NCI-H2196 treated with DMSO at 0.1 percent for 48 hours (cell line): ENCODE results near the gene SMYD4.

Experiments used
- DNase-seq: peaks from one replicate; lab custom pipeline; 2025; ENCODE audit not compliant: unreplicated experiment; lab: John Stamatoyannopoulos, UW

SMYD4 gene

DNA sequence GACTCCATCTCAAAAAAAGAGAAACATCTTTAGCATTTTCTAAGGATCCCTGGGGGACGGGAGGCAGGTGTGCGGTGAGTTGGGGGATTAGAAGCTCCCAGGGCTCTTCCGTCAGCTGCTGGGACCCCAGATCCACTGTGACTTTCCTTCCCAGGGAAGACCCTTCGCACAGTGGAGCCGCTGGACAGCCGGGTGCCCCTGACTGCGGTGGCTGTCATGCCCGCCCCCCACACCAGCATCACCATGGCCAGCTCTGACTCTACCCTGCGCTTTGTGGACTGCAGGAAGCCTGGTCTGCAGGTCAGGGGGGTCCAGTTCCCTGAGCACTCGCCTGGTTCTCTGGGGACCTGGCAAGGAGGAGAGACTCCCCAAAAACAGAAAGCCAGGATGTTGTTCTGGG, 94.3 kb downstream of the SMYD4 start:
- DNase-seq = no peak

DNA sequence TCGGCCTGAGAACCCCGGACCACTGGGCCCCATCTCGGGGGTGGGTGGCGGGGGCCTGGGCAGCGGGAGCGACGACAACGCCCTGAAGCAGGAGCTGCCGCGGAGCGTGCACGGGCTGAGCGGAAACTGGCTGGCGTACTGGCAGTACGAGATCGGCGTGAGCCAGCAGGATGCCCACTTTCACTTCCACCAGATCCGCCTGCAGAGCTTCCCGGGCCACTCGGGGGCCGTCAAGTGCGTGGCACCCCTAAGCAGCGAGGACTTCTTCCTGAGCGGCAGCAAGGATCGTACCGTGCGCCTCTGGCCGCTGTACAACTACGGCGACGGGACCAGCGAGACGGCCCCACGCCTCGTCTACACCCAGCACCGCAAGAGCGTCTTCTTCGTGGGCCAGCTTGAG, 95.9 kb downstream of the SMYD4 start:
- DNase-seq = no peak

DNA sequence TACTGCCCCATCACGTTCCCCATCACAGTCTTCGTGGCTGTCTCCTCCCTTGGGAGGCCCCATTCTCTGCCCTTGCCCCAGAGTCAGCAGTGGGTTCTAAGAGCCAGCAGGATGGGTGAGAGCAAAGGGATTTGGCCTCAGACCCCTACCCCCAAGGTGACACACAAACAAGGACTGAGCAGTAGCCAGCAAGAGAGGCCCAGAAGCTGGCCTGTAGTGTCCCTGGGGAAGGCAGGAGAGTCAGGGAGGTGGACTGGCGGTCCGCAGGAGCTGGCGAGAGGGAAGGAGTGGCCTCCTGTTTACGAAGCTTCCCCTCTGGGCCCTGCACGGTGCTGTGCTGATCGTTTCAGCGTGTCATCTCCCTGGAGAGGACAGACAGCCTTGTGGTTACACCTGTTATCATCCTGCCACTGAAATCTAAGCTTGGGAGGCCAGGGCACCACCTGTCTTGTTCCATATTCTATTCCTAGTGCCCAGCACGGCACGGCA, 96.8 kb downstream of the SMYD4 start:
- no peak for DNase-seq

DNA sequence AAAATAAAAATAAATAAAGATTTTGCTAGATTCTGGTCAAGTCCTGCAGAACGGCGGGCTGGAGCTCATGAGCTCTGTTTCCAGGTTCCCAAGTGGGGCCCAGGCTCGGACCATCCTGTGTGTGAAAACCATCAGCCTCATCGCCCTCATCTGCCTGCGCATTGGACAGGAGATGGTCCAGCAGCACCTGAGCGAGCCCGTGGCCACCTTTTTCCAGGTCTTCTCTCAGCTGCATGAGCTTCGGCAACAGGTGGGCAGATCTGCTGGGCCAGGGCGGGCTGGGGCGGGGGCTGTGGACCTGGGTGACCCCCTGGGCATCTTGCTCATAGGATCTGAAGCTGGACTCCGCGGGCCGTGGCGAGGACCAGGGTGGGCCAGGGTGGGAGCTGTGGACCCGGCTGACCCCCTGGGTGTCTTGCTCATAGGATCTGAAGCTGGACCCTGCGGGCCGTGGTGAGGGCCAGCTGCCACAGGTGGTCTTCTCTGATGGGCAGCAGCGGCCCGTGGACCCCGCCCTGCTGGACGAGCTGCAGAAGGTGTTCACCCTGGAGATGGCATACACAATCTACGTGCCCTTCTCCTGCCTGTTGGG, 97.4 kb downstream of the SMYD4 start:
- no peak for DNase-seq

- no peak for DNase-seq
These were observed 98.6 kb downstream of the SMYD4 start for GRCh38 chr17:1731194-1731506.

DNA sequence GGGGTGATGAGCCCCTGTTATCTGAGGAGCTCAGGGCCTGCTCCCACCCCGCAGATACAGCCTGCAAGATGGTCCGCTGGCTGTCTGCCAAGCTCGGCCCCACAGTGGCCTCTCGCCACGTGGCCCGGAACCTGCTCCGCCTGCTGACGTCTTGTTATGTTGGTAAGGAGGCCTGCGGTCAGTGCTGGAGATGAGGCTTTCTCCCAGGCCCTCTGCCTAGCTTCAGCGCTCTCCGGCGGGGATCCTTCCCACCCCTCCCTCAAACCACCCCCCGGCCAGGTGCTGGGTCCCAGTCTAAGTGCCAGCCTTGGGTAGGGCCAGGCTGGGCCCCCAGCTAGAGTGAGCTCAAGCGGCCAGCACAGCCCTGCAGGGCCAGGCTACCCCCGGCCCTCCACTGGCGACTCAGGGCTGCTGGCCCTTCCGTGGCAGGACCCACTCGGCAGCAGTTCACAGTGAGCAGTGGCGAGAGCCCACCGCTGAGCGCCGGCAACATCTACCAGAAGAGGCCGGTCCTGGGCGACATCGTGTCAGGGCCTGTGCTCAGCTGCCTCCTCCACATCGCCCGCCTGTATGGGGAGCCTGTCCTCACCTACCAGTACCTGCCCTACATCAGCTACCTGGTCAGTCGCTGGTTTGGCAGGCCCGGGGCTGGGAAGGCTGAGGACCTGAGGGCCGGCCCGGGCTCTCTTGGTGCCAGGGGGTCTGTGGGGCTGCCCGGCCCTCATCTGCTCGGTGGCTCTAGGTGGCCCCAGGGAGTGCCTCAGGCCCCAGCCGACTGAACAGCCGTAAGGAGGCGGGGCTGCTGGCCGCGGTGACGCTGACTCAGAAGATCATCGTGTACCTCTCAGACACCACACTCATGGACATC, 99.1 kb downstream of the SMYD4 start:
- no peak for DNase-seq

DNA sequence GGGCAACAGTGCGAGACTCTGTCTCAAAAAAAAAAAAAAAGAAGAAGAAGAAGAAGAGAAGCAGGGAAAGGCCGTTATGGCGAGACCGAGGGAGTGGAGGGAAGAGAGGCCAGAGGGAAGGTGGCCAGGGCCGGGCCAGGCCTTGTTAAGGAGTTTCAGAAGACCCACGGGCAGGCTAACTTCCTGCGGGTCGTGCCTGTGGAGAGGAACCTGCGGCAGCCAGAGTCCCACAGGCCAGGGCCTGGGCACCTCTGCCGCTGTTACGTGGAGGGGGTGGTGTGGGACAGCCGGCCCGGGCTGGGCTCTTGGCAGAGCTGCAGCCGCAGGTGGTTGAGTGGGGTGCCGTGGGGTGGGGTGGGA, 99.8 kb downstream of the SMYD4 start:
- no peak for DNase-seq
